Memory B cell (primary cell): Measurements from ENCODE around the gene SLC45A2.
A peak's percentile ranks its signal among the peaks of the same experiment; 100 is the strongest.
"Not testable (repeated sequence)": the region's sequence is repeated elsewhere in the genome, so short reads cannot be mapped to it uniquely, and the experiment has no call there.

Source experiments
- ATAC-seq: fragments of 150-1000 bp; cut with Tn5 transposase; 2 replicates; pipeline ENCODE4 v1.10.0; 2021; ENCODE audit warnings: low read depth, mild to moderate bottlenecking, moderate library complexity
- DNase-seq, 2 donors: peaks; one replicate each; pipeline ENCODE4 v3.0.0; 2022; ENCODE audit warnings: low spot score in 2 of 2
- H3K27ac Mint-ChIP-seq: one replicate; pipeline ENCODE4 v1.8.0; 2022; ENCODE audit warnings: mild to moderate bottlenecking, moderate library complexity, mixed read lengths
- H3K27me3 Mint-ChIP-seq: one replicate; pipeline ENCODE4 v1.8.0; 2022; ENCODE audit warnings: mixed read lengths
- H3K36me3 Mint-ChIP-seq: one replicate; pipeline ENCODE4 v1.8.0; 2022; ENCODE audit warnings: mild to moderate bottlenecking, mixed read lengths
- H3K4me1 Mint-ChIP-seq: one replicate; pipeline ENCODE4 v1.8.0; 2022; ENCODE audit warnings: mixed read lengths
- H3K4me3 Mint-ChIP-seq: one replicate; pipeline ENCODE4 v1.8.0; 2022; ENCODE audit warnings: mild to moderate bottlenecking, moderate library complexity, mixed read lengths
- H3K9me3 Mint-ChIP-seq: one replicate; pipeline ENCODE4 v1.8.0; 2022; ENCODE audit warnings: mixed read lengths

SLC45A2 gene

DNA sequence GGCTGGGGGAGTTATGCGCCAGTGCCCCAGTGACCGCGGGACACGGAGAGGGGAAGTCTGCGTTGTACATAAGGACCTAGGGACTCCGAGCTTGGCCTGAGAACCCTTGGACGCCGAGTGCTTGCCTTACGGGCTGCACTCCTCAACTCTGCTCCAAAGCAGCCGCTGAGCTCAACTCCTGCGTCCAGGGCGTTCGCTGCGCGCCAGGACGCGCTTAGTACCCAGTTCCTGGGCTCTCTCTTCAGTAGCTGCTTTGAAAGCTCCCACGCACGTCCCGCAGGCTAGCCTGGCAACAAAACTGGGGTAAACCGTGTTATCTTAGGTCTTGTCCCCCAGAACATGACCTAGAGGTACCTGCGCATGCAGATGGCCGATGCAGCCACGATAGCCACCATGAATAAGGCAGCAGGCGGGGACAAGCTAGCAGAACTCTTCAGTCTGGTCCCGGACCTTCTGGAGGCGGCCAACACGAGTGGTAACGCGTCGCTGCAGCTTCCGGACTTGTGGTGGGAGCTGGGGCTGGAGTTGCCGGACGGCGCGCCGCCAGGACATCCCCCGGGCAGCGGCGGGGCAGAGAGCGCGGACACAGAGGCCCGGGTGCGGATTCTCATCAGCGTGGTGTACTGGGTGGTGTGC lies 48.0 kb downstream of the SLC45A2 start, which contains the start of gene RXFP3:
TSS of gene RXFP3 (plus strand) at position 6 of the 636 bp plus-strand sequence. CDS start at position 361, 355 bp downstream.
- peaks cover 20% of the 10 kb centered on the region for H3K27me3 Mint-ChIP-seq
- H3K36me3 Mint-ChIP-seq: no peaks in the 10 kb centered on the region
- no peak within 1 kb of the TSS for H3K4me3 Mint-ChIP-seq
- ATAC-seq (no peak), DNase-seq (no peak)
- H3K4me1 Mint-ChIP-seq: no peaks in the 10 kb centered on the region
- no peaks in the 10 kb centered on the region for H3K9me3 Mint-ChIP-seq
- no peak within 1 kb of the TSS for H3K27ac Mint-ChIP-seq

DNA sequence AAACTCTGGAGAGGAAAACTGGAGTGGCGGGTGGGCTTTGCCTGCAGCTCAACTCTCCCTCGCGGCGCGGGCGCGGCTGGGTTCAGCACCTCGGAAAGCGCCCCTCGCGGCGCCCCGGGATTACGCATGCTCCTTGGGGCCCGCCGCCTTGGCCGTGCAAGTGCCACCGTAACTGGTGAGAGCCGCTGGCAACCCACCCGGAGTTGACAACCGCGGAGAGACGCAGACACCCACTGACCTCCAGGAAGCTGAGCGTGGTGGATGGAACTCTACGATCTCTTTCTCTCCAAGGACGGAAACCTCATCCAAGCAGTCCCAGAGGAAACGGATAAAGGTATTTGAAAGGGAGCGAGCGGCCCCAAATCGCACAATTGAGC lies 48.5 kb downstream of the SLC45A2 start:
- Mint-ChIP-seq H3K4me1 (no peaks in the 10 kb centered on the region), H3K4me3 (no peak overlapping the region), H3K36me3 (no peaks in the 10 kb centered on the region), H3K9me3 (no peaks in the 10 kb centered on the region), H3K27ac (no peak overlapping the region), H3K27me3 (peaks cover 20% of the 10 kb centered on the region)
- ATAC-seq: peak; percentile 26
- DNase-seq: peak in 1 of 2 donors; percentile 27

DNA sequence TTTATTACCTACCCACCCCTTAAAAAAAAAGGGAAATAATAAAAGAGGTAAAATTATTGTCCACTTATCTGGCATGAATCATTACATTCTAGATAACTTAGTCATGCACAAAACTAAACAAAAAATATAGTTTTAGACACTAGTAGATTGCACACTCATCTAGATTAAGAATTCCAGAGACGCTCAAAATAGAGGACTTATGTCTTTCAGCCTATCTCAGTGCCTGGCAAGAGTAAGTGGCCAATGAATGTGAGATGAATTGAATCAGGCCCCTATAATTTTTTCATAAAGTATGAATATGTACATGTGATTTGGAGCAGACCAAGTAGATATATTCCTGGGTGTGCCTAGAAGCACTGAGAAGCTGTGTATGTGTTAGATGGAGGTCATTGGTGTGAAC lies 50.3 kb downstream of the SLC45A2 start:
- ATAC-seq: no peak
- Mint-ChIP-seq H3K4me1 (no peaks in the 10 kb centered on the region), H3K27ac (no peak overlapping the region), H3K36me3 (no peaks in the 10 kb centered on the region), H3K27me3 (peaks cover 15% of the 10 kb centered on the region), H3K4me3 (no peak overlapping the region), H3K9me3 (no peaks in the 10 kb centered on the region)
- no peak for DNase-seq

DNA sequence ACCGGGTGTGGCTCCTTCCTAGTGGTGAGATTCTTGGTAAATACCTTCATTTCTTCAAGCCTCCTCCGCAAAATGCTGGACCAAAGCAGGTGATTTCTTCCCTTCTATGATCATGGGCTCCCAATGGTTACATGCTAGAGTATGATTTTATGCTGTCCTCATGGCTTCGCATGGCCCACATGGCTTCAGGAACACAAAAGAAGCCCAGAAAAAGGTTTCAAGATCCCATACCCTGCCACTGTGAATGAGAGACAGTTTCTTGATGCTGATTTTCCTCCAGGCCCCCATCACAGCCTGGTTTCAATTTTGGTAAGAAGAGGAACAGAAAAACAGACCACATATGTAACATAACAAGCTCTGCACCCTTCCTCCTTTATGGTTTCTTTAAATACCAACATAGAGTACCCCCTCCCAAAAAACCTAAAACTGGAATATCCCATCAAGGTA lies 50.7 kb downstream of the SLC45A2 start:
- Mint-ChIP-seq H3K9me3 (no peaks in the 10 kb centered on the region), H3K27ac (no peak overlapping the region), H3K4me3 (no peak overlapping the region), H3K27me3 (peaks cover 15% of the 10 kb centered on the region), H3K4me1 (no peaks in the 10 kb centered on the region), H3K36me3 (no peaks in the 10 kb centered on the region)
- no peak for DNase-seq
- no peak for ATAC-seq

DNA sequence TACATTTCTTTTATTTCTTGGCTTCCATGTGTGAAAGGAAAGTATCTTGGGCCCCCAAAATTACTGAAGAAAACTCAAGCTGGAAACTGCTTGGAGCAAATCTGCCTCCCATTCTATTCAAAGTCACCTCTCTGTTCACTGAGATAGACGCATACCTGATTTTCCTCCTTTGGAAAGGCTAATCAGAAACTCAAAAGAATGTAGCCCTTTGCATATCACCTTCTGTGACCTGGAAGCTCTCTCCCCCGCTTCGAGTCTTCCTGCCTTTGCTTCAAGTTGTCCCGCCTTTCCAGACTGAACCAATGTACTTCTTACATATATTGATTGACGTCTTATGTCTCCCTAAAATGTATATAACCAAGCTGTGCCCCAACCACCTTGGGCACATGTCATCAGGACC lies 53.4 kb downstream of the SLC45A2 start:
- no peak overlapping the region for H3K27ac Mint-ChIP-seq
- H3K4me3 Mint-ChIP-seq: no peak overlapping the region
- no peak for ATAC-seq
- no peaks in the 10 kb centered on the region for H3K36me3 Mint-ChIP-seq
- peaks cover 4% of the 10 kb centered on the region for H3K4me1 Mint-ChIP-seq
- DNase-seq: no peak
- peaks cover 9% of the 10 kb centered on the region for H3K27me3 Mint-ChIP-seq
- H3K9me3 Mint-ChIP-seq: no peaks in the 10 kb centered on the region

DNA sequence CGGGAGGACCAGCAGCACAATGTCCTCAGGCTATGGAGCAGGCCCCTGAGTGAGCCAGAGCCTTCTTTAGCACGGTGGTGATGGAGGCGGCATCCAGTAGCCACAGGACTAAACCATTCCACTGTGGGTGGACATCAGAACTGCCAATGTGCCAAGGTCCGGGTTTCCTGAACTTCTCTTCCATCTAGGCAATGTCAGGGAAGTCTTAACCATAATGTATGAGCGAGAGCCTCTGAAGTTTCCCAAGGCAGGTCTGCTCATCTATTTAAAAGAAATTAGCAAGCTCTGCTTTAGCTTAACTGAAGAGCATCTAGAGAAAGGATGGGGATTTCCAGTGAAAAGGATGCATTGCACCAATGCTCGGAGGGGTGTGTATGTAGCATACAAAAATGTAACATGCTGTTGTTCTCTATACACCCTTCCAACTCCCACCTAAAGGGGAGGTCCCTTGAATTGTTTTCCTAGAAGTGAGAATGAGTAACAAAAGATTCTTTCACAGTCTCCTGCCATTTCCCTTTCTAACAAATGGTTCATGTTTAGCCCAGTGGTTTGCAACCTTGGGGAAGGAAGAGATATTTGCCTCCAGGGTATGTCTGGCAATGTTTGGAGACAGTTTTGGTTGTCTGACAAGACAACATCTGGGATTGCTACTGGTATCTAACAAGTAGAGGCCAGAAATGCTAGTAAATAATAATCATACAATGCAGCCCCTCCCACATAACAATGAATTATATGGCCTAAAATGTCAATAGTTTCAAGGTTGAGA lies 54.4 kb downstream of the SLC45A2 start:
- DNase-seq (no peak), ATAC-seq (no peak)
- Mint-ChIP-seq H3K9me3 (no peaks in the 10 kb centered on the region), H3K36me3 (no peaks in the 10 kb centered on the region), H3K4me1 (peaks cover 4% of the 10 kb centered on the region), H3K27ac (no peak overlapping the region), H3K27me3 (peaks cover 10% of the 10 kb centered on the region), H3K4me3 (no peak overlapping the region)

DNA sequence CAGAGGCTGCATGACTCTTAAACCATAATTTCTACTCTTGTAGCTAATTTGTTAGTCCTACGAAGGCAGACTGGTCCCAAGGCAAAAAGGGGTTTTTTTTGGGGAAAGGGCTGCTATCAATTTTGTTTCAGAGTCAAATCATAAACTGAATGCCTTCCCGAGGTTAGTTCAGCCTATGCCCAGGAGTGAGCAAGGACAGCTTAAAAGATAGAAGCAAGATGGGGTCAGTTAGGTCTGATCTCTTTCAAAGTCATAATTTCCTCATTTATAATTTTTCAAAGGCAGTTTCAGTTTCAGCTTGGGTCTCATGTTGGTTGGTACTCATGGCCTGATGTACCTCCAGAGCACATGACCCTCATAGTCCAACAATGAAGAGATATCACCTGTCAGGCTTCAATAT lies 56.2 kb downstream of the SLC45A2 start:
- H3K4me3 Mint-ChIP-seq: no peak overlapping the region
- peaks cover 4% of the 10 kb centered on the region for H3K4me1 Mint-ChIP-seq
- DNase-seq (no peak), ATAC-seq (no peak)
- H3K27me3 Mint-ChIP-seq: peaks cover 11% of the 10 kb centered on the region
- H3K27ac Mint-ChIP-seq: no peak overlapping the region
- no peaks in the 10 kb centered on the region for H3K9me3 Mint-ChIP-seq
- no peaks in the 10 kb centered on the region for H3K36me3 Mint-ChIP-seq

DNA sequence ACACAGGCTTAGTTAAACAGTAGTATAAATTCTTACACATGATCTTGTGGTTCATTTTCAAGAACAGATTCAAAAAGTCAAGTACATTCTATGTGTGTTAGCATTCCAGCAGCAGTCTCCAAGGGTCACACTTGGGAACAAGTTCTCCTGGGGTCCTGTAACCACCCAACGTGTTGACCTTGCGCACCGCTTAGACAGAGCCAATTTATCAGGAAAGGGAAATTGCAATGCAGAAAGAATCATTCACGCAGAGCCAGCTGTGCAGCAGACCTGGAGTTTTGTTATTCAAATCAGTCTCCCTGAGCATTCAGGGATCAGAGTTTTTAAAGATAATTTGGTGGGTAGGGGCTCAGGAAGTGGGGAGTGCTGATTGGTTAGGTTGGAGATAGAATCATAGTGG lies 56.8 kb downstream of the SLC45A2 start:
- no peak for ATAC-seq
- Mint-ChIP-seq H3K9me3 (no peaks in the 10 kb centered on the region), H3K27me3 (peaks cover 15% of the 10 kb centered on the region), H3K36me3 (no peaks in the 10 kb centered on the region), H3K27ac (no peak overlapping the region), H3K4me1 (peaks cover 4% of the 10 kb centered on the region), H3K4me3 (no peak overlapping the region)
- no peak for DNase-seq

DNA sequence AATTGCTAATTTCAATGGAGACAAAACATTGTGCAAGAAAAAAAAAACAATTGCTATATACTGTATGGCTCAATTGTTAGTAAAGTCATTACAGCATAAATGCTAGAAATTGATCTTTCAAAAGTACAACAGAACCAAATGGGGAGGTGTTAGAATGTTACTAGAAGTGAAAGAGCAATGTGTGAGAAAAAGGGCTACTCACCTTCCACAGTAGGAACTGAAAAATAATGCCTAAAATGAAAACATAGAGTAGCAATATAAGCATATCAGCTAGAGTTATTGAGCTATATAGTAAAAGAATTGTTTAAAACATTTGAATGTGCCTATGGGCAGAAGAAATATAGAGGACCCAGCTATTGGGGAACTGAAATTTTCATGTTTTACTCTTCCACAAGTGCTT lies 59.2 kb downstream of the SLC45A2 start:
- Mint-ChIP-seq H3K9me3 (no peaks in the 10 kb centered on the region), H3K4me1 (peaks cover 4% of the 10 kb centered on the region), H3K4me3 (no peak overlapping the region), H3K36me3 (no peaks in the 10 kb centered on the region), H3K27ac (no peak overlapping the region), H3K27me3 (peaks cover 17% of the 10 kb centered on the region)
- DNase-seq: no peak
- no peak for ATAC-seq

DNA sequence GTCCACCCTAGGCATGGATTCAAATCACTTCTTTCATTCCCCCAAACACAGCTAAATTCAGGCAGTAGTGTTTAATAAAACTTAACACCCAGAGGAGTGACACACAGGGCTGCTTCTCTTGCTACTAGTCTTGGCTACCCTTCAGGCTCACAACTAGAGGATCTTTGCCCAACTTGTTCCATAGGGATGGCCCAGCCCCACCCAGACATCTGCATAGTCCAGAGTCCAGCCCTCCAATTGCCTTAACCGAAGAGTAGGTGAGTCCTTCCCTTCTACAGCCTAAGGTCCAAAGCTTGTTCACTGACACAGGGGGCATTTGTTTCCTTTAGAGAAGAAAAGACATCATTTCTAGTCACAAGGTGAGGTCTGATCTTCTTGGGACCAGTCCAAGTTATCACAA lies 63.5 kb downstream of the SLC45A2 start:
- no peak overlapping the region for H3K27ac Mint-ChIP-seq
- no peaks in the 10 kb centered on the region for H3K36me3 Mint-ChIP-seq
- H3K27me3 Mint-ChIP-seq: peaks cover 15% of the 10 kb centered on the region
- H3K9me3 Mint-ChIP-seq: peaks cover 11% of the 10 kb centered on the region
- DNase-seq: no peak
- no peaks in the 10 kb centered on the region for H3K4me1 Mint-ChIP-seq
- H3K4me3 Mint-ChIP-seq: no peak overlapping the region
- ATAC-seq: no peak

DNA sequence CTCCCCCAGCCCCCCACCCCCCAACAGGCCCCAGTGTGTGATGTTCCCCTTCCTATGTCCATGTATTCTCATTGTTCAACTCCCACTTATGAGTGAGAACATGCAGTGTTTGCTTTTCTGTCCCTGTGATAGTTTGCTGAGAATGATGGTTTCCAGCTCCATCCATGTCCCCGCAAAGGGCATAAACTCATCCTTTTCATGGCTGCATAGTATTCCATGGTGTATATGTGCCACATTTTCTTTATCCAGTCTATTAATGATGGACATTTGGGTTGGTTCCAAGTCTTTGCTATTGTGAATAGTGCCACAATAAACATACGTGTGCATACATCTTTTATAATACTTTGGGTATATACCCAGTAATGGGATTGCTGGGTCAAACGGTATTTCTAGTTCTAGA lies 69.6 kb downstream of the SLC45A2 start:
- ATAC-seq, H3K4me1 Mint-ChIP-seq, H3K4me3 Mint-ChIP-seq, H3K36me3 Mint-ChIP-seq, H3K27me3 Mint-ChIP-seq, DNase-seq, H3K27ac Mint-ChIP-seq: not testable (repeated sequence)
- peaks cover 15% of the 10 kb centered on the region for H3K9me3 Mint-ChIP-seq

DNA sequence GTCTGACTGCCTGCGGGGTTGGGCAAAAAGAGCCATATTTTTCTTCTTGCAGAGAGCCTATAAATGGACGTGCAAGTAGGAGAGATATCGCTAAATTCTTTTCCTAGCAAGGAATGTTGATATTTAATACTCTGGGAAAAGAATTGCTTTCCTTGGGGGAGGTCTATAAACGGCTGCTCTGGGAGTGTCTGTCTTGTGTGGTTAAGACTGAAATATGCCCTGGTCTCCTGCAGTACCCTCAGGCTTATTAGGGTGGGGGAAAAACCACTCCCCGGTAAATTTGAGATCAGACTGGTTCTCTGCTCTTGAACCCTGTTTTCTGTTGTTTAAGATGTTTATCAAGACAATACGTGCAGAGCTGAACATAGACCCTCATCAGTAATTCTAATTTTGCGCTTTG lies 78.2 kb downstream of the SLC45A2 start:
- H3K36me3 Mint-ChIP-seq, H3K4me1 Mint-ChIP-seq, H3K4me3 Mint-ChIP-seq, DNase-seq, H3K27ac Mint-ChIP-seq, ATAC-seq, H3K27me3 Mint-ChIP-seq: not testable (repeated sequence)
- peaks cover 20% of the 10 kb centered on the region for H3K9me3 Mint-ChIP-seq

DNA sequence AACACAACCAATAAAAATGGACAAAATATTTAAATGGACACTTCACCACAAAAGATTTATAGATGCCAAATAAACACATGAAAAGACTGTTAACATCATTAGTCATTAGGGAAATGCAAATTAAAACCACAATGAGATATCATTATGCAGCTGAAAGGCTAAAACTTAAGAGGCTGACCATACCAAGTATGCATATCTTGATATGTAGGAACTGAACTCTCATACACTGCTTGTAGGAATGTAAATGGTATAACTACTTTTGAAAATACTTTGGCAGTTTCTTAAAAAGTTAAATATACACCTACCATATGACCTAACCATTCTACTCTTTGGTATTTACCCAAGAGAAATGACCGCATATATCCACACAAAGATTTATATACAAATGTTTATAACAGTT lies 79.1 kb downstream of the SLC45A2 start:
- no peak overlapping the region for H3K4me3 Mint-ChIP-seq

DNA sequence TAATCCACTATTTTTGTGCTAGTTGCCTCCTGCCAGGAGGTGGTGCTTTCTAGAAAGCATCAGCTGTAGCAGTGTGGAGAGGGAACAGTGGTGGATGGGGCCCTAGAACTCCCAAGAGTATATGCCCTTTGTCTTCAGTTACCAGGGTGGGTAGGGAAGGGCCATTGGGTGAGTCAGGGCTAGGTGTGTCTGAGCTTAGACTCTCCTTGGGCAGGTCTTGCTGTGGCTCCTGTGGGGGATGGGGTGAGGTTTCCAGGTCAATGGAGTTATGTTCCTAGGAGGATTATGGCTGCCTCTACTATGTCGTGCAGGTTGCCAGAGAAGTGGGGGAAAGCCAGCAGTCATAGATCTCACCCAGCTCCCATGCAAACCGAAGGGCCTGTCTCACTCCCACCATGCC lies 81.4 kb downstream of the SLC45A2 start:
- Mint-ChIP-seq H3K4me1 (no peaks in the 10 kb centered on the region), H3K36me3 (no peaks in the 10 kb centered on the region), H3K9me3 (peaks cover 19% of the 10 kb centered on the region), H3K27me3 (no peaks in the 10 kb centered on the region), H3K4me3 (no peak overlapping the region), H3K27ac (no peak overlapping the region)
- ATAC-seq: no peak
- DNase-seq: no peak

More for the DNA sequence above, 79.1 kb downstream of the SLC45A2 start:
- H3K36me3 Mint-ChIP-seq: no peaks in the 10 kb centered on the region
- ATAC-seq: no peak
- H3K27ac Mint-ChIP-seq: no peak overlapping the region
- no peaks in the 10 kb centered on the region for H3K27me3 Mint-ChIP-seq
- peaks cover 20% of the 10 kb centered on the region for H3K9me3 Mint-ChIP-seq
- no peak for DNase-seq
- H3K4me1 Mint-ChIP-seq: no peaks in the 10 kb centered on the region

DNA sequence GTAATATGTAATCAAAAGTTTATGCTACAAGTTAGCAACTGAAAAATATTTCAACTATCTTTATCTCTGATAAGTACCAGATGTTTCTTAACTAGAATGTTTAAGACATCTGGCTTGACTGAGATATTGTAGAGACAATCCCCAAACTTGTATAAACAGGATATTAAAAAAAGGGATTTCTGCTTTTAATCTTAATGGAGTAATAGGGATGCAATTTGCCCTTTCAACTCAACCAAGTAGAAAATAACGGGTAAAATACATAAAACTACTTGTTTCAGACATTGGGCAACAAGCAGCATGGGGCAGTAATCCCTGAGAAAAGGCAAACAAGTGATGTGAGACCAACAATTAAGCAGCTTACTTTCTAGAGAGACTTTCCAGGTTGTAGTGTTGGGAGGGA lies 83.3 kb downstream of the SLC45A2 start:
- no peaks in the 10 kb centered on the region for H3K4me1 Mint-ChIP-seq
- ATAC-seq (no peak), DNase-seq (no peak)
- H3K27ac Mint-ChIP-seq: no peak overlapping the region
- peaks cover 10% of the 10 kb centered on the region for H3K9me3 Mint-ChIP-seq
- H3K27me3 Mint-ChIP-seq: peaks cover 9% of the 10 kb centered on the region
- no peaks in the 10 kb centered on the region for H3K36me3 Mint-ChIP-seq
- H3K4me3 Mint-ChIP-seq: no peak overlapping the region
